GM12878 (cell line): ENCODE data around the gene BFSP2.

Experiments used
- BRCA1 ChIP-seq: IDR thresholded peaks from 2 replicates; pipeline ENCODE4 v1.6.1; 2011; ENCODE audit warnings: low read depth, low read length, improper control_type of control experiment
- FOS ChIP-seq: IDR thresholded peaks from 3 replicates; pipeline ENCODE4 v1.6.1; 2011; ENCODE audit warnings: borderline replicate concordance; ENCODE audit not compliant: insufficient read length; ENCODE audit errors: extremely low read depth
- GABPA ChIP-seq: IDR thresholded peaks from 2 replicates; pipeline ENCODE4 v1.6.1; 2014; ENCODE audit warnings: antibody characterized with exemption, low read depth, mild to moderate bottlenecking, inconsistent platforms
- MXI1 ChIP-seq: fragments of 150-350 bp; IDR thresholded peaks from 2 replicates; pipeline ENCODE4 v1.6.1; 2011; ENCODE audit warnings: low read depth, mild to moderate bottlenecking, inconsistent platforms, low read length, improper control_type of control experiment
- POU2F2 ChIP-seq: IDR thresholded peaks from 3 replicates; pipeline ENCODE4 v1.6.1; 2011; ENCODE audit warnings: low read depth, mild to moderate bottlenecking, low read length, borderline replicate concordance
- RB1 ChIP-seq: fragments of 450-650 bp; formaldehyde crosslinking; IDR thresholded peaks from 2 replicates; pipeline ENCODE4 v1.6.1; 2017; ENCODE audit warnings: mild to moderate bottlenecking, borderline replicate concordance
- YBX1 ChIP-seq: fragments of 450-650 bp; IDR thresholded peaks from 2 replicates; pipeline ENCODE4 v1.6.1; 2016; ENCODE audit warnings: antibody characterized with exemption
- TF ChIP-seq, protein P1 (sequence below), 3 experiments: IDR thresholded peaks in 2 of 3; conservative IDR thresholded peaks in 1 of 3; 2 replicates each; pipeline ENCODE4 v1.5.1; 2011; ENCODE audit warnings: low read depth in 3 of 3, low read length in 3 of 3, mild to moderate bottlenecking in 3 of 3, control low read depth in 2 of 3, moderate library complexity in 2 of 3, inconsistent platforms in 1 of 3, mixed read lengths in 1 of 3; ENCODE audit not compliant: control insufficient read depth in 2 of 3, insufficient read depth in 1 of 3; ENCODE audit errors: extremely low read depth in 1 of 3

DNA sequence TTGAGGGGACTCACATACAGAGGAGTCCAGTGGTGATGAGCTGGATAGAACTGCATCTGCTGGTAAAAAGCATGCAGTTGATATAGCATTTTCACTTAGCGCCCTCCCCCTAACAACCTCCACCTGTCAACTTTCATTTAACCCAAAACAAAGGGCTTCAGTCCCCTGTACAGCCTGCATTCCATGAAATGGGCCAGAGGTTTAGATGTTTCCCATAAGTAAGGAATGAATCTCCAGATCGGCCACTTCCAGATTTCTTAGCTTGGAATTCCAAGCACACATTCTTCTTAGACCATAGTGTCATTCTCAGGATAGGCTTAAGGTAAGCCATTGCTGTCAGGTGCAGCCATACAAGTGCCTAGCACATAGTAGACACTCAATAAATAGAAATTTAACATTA, 32.9 kb upstream of the BFSP2 start:
- TF ChIP-seq, protein P1, sequence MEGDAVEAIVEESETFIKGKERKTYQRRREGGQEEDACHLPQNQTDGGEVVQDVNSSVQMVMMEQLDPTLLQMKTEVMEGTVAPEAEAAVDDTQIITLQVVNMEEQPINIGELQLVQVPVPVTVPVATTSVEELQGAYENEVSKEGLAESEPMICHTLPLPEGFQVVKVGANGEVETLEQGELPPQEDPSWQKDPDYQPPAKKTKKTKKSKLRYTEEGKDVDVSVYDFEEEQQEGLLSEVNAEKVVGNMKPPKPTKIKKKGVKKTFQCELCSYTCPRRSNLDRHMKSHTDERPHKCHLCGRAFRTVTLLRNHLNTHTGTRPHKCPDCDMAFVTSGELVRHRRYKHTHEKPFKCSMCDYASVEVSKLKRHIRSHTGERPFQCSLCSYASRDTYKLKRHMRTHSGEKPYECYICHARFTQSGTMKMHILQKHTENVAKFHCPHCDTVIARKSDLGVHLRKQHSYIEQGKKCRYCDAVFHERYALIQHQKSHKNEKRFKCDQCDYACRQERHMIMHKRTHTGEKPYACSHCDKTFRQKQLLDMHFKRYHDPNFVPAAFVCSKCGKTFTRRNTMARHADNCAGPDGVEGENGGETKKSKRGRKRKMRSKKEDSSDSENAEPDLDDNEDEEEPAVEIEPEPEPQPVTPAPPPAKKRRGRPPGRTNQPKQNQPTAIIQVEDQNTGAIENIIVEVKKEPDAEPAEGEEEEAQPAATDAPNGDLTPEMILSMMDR (IDR thresholded peaks at IDR 0.05 in 2 of 3, conservative IDR thresholded peaks at IDR 0.05 in 1 of 3; ENCODE audit: control insufficient read depth in 2 of 3, extremely low read depth in 1 of 3, insufficient read depth in 1 of 3, low read depth in 3 of 3, low read length in 3 of 3) = no peak
- no peak for TF ChIP-seq FOS
- TF ChIP-seq GABPA = no peak
- TF ChIP-seq RB1 = no peak
- no peak for TF ChIP-seq POU2F2
- no peak for TF ChIP-seq BRCA1
- TF ChIP-seq YBX1 = no peak
- no peak for TF ChIP-seq MXI1
